PC-9 (cell line): ENCODE measurements around the gene REEP6.

Experiments used
- EZH2 ChIP-seq: fragments of 200-600 bp; sonication (generic); IDR thresholded peaks from 2 replicates; pipeline ENCODE4 v1.8.0; 2017; ENCODE audit warnings: antibody characterized with exemption, low read depth
- TF ChIP-seq, protein P1 (sequence below): fragments of 200-600 bp; sonication (generic); conservative IDR thresholded peaks from 2 replicates; pipeline ENCODE4 v1.6.1; 2017; ENCODE audit warnings: mixed run types, antibody characterized with exemption, mild to moderate bottlenecking, moderate library complexity

DNA sequence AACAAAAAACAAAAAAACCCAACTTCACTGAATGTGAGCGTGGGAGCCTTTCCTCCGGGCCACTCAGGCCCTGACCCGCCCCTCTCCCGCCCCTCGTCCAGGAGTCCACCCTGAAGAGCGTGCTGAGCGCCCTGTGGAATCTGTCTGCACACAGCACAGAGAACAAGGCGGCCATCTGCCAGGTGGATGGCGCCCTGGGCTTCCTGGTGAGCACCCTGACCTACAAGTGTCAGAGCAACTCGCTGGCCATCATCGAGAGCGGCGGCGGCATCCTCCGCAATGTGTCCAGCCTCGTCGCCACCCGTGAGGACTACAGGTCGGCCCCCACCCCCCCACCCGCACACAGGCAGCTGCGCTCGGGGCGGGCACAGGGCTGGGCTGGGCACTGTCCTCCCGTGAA is 29.1 kb upstream of the REEP6 start:
- TF ChIP-seq, protein P1, sequence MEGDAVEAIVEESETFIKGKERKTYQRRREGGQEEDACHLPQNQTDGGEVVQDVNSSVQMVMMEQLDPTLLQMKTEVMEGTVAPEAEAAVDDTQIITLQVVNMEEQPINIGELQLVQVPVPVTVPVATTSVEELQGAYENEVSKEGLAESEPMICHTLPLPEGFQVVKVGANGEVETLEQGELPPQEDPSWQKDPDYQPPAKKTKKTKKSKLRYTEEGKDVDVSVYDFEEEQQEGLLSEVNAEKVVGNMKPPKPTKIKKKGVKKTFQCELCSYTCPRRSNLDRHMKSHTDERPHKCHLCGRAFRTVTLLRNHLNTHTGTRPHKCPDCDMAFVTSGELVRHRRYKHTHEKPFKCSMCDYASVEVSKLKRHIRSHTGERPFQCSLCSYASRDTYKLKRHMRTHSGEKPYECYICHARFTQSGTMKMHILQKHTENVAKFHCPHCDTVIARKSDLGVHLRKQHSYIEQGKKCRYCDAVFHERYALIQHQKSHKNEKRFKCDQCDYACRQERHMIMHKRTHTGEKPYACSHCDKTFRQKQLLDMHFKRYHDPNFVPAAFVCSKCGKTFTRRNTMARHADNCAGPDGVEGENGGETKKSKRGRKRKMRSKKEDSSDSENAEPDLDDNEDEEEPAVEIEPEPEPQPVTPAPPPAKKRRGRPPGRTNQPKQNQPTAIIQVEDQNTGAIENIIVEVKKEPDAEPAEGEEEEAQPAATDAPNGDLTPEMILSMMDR = no peak
- no peak for TF ChIP-seq EZH2
